K562 (cell line): ENCODE data around the gene NELFE. TPM values are rescaled to one million over a fixed set of nuclear protein-coding genes. Genes with fewer than 3 reads are reported as not detected.
A peak's percentile ranks its signal among the peaks of the same experiment; 100 is the strongest.

ENCODE experiments used
- CBX3 ChIP-seq, 2 experiments: IDR thresholded peaks; 1 replicate in 1 of 2; 2 replicates in 1 of 2; pipeline ENCODE4 v1.6.1; 2012; ENCODE audit warnings: inconsistent platforms in 2 of 2, low read length in 2 of 2, borderline replicate concordance in 1 of 2, control low read depth in 1 of 2
- CCNT2 ChIP-seq: IDR thresholded peaks from 2 replicates; pipeline ENCODE4 v1.6.1; 2011; ENCODE audit warnings: borderline replicate concordance, low read depth, mild to moderate bottlenecking, moderate library complexity, mixed read lengths, low read length; ENCODE audit not compliant: insufficient read length; ENCODE audit errors: extremely low read depth
- EGR1 ChIP-seq: fragments of 450-650 bp; conservative IDR thresholded peaks from 2 replicates; pipeline ENCODE4 v1.6.1; 2017; ENCODE audit warnings: mild to moderate bottlenecking
- FOXJ2 ChIP-seq: fragments of 200-800 bp; sonication (Bioruptor generic); IDR thresholded peaks from 2 replicates; pipeline ENCODE4 v1.6.1; 2016; ENCODE audit warnings: missing genetic modification characterization, missing compliant biosample characterization
- FOXK2 ChIP-seq, 2 experiments: fragments of 450-650 bp; IDR thresholded peaks in 1 of 2; conservative IDR thresholded peaks in 1 of 2; 2 replicates each; pipeline ENCODE4 v1.6.1; 2016; ENCODE audit warnings: low read depth in 2 of 2, mild to moderate bottlenecking in 1 of 2
- JUNB ChIP-seq: fragments of 450-650 bp; formaldehyde crosslinking; conservative IDR thresholded peaks from 2 replicates; pipeline ENCODE4 v1.4.0; 2020; ENCODE audit warnings: mild to moderate bottlenecking
- JUND ChIP-seq, 2 experiments: IDR thresholded peaks; 2 replicates in 1 of 2; 3 replicates in 1 of 2; pipeline ENCODE4 v1.6.1; 2011; ENCODE audit warnings: borderline replicate concordance in 2 of 2, low read depth in 2 of 2, low read length in 2 of 2, improper control_type of control experiment in 1 of 2, missing biosample characterization in 1 of 2, missing genetic modification characterization in 1 of 2, missing genetic modification reagents in 1 of 2
- MAZ ChIP-seq, 2 experiments: fragments of 450-650 bp in 1 of 2; sonication (generic) in 1 of 2; formaldehyde crosslinking; IDR thresholded peaks in 1 of 2; conservative IDR thresholded peaks in 1 of 2; 2 replicates each; pipeline versions ENCODE4 v1.4.0 to v1.5.0; 2020; ENCODE audit warnings: mild to moderate bottlenecking in 1 of 2, missing genetic modification reagents in 1 of 2
- MTF1 ChIP-seq: fragments of 250-450 bp; sonication (Bioruptor Pico); IDR thresholded peaks from 2 replicates; pipeline ENCODE4 v1.9.0; 2021; ENCODE audit warnings: moderate library complexity, mild to moderate bottlenecking, inconsistent platforms, borderline replicate concordance
- NFIX ChIP-seq: fragments of 250-450 bp; sonication (Bioruptor Pico); IDR thresholded peaks from 2 replicates; pipeline ENCODE4 v1.4.0; 2020; ENCODE audit warnings: low read depth, mild to moderate bottlenecking, moderate library complexity
- RCOR1 ChIP-seq, 2 experiments: IDR thresholded peaks; 2 replicates each; pipeline ENCODE4 v1.6.1; 2012; ENCODE audit warnings: low read depth in 2 of 2, low read length in 2 of 2, borderline replicate concordance in 1 of 2, improper control_type of control experiment in 1 of 2
- RFX1 ChIP-seq: fragments of 450-650 bp; IDR thresholded peaks from 2 replicates; pipeline ENCODE4 v1.6.1; 2016; ENCODE audit warnings: mild to moderate bottlenecking, moderate library complexity
- RREB1 ChIP-seq: fragments of 250-450 bp; sonication (Bioruptor Pico); IDR thresholded peaks from 2 replicates; pipeline ENCODE4 v1.4.0; 2020
- SMAD1 ChIP-seq: fragments of 150-350 bp; IDR thresholded peaks from 2 replicates; pipeline ENCODE4 v1.6.1; 2014; ENCODE audit warnings: low read length, low read depth; ENCODE audit not compliant: partially characterized antibody
- SMC3 ChIP-seq: conservative IDR thresholded peaks from 2 replicates; pipeline ENCODE4 v1.6.1; 2011; ENCODE audit warnings: low read depth, low read length, improper control_type of control experiment; ENCODE audit not compliant: insufficient read depth
- ZBTB34 ChIP-seq: fragments of 250-450 bp; sonication (Bioruptor Pico); IDR thresholded peaks from 2 replicates; pipeline ENCODE4 v1.8.0; 2021; ENCODE audit warnings: mild to moderate bottlenecking, moderate library complexity
- ZNF232 ChIP-seq: sonication (generic); formaldehyde crosslinking; IDR thresholded peaks from 2 replicates; pipeline ENCODE4 v1.8.0; 2022; ENCODE audit warnings: mild to moderate bottlenecking, missing genetic modification reagents
- polyA plus RNA-seq, 8 experiments: library from polyadenylated mRNA; depleted of rRNA in 4 of 8; stranded (reverse) in 5 of 8; unstranded in 3 of 8; fragments of >200 nt; fragmentation: Nextera tagmentation in 2 of 8; fragmentation: Illumina TruSeq in 1 of 8; extraction: Ambion mirVana in 2 of 8; extraction: Trizol in 1 of 8; gene quantifications; 2 replicates each; pipeline versions ENCODE4 v1.2.1 to v1.2.3, GENCODE V29; 2011 to 2014; ENCODE audit warnings: inconsistent platforms in 1 of 8, missing spikeins in 1 of 8
- total RNA-seq, 7 experiments: library from RNA; depleted of rRNA in 6 of 7; stranded (reverse); fragments of >200 nt in 6 of 7; fragmentation: Illumina TruSeq in 2 of 7; extraction: Trizol in 2 of 7; gene quantifications; 2 replicates each; pipeline versions ENCODE4 v1.2.1 to v1.2.3, GENCODE V29; 2011 to 2021; ENCODE audit warnings: low replicate concordance in 1 of 7

Gene NELFE
- total and polyA plus RNA-seq, 9 of the 15 experiments (the other 6 are each of a cell fraction or from before 2014, with no cell fraction given): 15.2 to 157 (median 91.5) TPM

DNA sequence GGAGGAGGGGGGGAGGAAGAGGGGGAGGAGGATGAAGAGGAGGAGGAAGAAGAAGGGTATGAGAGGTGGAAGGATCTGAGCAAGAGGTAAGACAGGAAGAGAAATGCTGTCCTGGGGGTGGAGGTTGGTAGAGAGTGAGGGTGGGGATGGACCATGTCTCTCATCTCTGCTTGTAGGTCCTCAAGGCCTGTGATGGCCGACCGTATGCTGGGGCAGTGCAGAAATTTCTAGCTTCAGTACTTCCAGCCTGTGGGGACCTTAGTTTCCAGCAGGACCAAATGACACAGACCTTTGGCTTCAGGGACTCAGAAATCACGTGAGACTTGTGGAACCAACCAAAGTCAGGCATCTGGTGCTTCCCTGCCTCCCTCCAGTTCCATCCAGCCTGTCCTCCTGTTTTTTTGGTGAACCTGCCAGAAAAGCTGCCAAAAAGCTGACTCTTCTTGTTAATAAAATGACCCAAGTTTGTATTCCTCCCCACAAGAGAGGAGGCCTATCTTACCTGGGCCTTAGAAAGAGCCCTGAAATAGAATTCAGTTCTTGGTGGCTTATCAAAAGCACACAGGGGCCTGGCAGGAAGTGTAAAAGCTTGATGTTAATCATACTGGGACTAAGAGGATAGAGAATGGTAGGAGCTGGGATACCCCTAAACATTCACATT is 20.6 kb upstream of the NELFE start (continued):
- TF ChIP-seq RREB1 (no peak), FOXK2 (conservative IDR thresholded peaks at IDR 0.05 in 1 of 2, IDR thresholded peaks at IDR 0.05 in 1 of 2; ENCODE audit: low read depth in 2 of 2) (no peak), MTF1 (CRISPR knock-in tag) (no peak), MAZ (CRISPR knock-in tag; conservative IDR thresholded peaks at IDR 0.05 in 1 of 2, IDR thresholded peaks at IDR 0.05 in 1 of 2) (0 out of 4 replicates have a peak, but pooled peaks of 1 of the 2 experiments have one; percentile 41), JUNB (CRISPR knock-in tag) (no peak), ZNF232 (CRISPR knock-in tag) (no peak), RCOR1 (IDR thresholded peaks at IDR 0.05; ENCODE audit: borderline replicate concordance in 1 of 2, low read depth in 2 of 2, low read length in 2 of 2) (peak in 1 of 2 experiments; percentile 17; a peak in 1 of 4 replicates), RFX1 (no peak), ZBTB34 (CRISPR knock-in tag) (no peak), EGR1 (0 out of 2 replicates have a peak, but pooled peaks have one; percentile 24), CBX3 (IDR thresholded peaks at IDR 0.05; ENCODE audit: borderline replicate concordance in 1 of 2, low read length in 2 of 2) (peak in 1 of 2 experiments; percentile 15; a peak in 1 of 3 replicates), NFIX (CRISPR knock-in tag) (no peak), SMAD1 (no peak), SMC3 (no peak), CCNT2 (no peak), FOXJ2 (0 out of 2 replicates have a peak, but pooled peaks have one; percentile 20), JUND (IDR thresholded peaks at IDR 0.05; ENCODE audit: borderline replicate concordance, low read depth, low read length) (0 out of 2 replicates have a peak, but pooled peaks have one; percentile 1), JUND (tag; IDR thresholded peaks at IDR 0.05; ENCODE audit: borderline replicate concordance, low read depth, low read length) (no peak)
